Stimulated activated CD8-positive, alpha-beta memory T cell treated with anti-CD3 and anti-CD28 coated beads, Interleukin-15, amount 100 ng/mL, for 4 hours (primary cell): ENCODE measurements around the gene WDFY1.

Experiments
- DNase-seq, 2 donors: peaks; one replicate each; pipeline ENCODE4 v3.0.0-alpha.2; 2020; ENCODE audit warnings: low read depth in 2 of 2

The WDFY1 gene

DNA sequence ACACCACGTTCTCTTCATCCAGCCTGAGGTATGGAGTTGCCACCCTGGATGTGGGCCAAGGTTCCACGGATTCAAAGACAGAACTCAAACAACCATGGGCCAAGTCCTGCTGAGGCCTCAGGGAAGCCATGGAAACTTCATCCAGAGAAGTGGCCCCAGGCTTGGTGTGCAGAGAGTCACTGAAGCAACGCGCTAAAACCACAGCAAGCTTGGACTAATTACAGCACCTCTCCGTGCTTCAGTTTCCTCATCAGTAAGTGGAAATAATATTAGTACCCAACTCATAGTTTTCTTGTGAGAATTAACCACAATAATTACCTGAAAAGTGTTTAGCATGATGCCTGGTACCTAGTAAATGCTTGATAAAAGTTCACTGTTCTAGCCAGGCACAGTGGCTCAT lies 88.6 kb downstream of the WDFY1 start:
- DNase-seq = no peak

DNA sequence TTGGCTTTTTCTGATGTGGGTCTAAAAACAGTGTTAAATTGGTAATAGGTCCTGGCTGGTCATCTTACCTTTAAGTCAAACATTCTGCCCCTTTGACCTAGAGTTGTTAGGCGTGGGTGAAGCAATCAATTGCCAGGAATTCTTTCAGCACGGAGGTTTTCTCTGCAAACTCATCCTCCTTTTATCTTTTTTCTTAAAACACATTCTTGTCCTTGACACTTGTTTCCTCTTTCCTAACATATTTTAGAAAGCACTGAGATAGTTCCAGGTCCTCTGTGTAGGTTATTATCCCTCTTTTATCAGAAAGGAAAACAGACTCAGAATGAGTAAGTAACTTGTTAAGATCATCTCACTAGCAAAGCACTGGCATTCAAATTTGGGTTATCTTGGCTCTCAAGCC lies 89.1 kb downstream of the WDFY1 start:
- no peak for DNase-seq

DNA sequence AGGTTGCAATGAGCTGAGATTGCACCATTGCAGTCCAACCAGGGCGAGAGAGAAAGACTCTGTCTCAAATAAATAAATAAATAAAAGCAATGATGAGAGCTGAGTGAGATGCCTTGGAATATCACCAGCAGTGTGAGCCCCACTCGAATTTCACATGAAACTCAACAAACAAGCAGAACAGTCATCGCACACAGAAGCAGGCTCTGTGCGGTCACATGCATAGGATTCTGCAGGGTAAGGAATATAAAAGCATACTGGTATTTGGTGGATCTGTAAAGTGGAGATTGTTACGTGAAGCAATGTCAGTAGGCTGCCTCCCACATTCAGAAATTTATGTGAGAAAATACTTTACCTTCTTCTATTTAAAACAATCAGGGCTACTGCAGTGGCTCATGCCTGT lies 89.7 kb downstream of the WDFY1 start:
- DNase-seq = no peak

DNA sequence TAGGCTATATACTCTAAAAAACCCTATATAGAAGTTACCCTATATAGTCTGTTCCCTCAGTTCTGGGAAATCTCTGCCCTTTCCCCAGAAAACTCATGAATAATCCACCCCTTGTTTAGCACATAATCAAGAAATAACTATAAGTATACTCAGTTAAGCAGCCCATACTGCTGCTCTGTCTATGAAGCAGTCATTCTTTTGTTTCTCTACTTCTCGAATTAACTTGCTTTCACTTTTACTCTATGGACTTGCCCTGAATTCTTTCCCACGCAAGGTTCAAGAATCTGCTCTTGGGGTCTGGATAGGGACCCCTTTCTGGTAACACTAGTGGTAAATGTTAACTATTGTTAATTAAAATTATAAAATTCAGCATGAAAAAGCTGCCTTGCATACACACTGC lies 90.4 kb downstream of the WDFY1 start:
- DNase-seq = no peak

DNA sequence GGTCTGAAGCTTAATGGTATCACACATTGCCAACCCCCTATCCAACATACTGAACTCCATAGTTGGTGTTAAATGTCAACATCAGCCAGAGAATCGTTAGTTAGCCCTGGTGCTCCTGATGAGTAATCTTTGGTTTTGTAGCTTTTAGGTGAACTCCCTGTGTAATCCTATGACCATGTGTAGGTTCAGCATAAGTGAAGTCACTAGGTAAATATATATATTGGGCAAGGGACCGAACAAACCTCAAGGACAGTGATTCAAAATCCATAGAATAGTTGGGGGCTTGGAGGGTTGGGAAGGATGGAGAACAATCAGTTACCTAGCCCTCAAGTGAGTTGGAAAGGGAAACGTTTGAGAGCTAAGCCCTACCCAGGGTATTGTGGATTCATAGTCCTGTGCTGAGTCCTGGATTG lies 91.7 kb downstream of the WDFY1 start:
- no peak for DNase-seq

DNA sequence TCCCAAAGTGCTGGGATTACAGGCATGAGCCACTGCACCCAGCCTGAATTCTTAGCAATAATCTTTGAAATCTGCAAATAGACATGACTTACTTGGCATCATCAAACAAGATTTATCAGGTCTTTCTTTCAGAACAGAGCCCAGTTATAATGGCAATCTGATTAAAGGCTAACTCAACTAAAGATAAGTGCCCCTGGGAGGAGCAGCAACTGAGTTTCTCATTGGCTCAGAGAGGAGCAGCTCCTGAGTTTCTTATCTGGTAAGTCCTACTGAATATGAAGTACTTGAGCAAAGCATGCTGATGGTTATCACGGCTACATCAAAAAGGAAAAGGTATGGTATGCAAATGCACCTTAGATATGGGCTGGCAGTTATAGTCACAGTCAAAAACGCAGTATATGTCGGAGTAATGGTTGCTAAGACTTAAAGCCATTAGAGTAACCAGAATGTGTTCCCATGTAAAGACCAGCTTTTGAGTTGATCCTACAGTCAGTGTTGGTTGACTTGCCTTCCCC lies 92.8 kb downstream of the WDFY1 start:
- no peak for DNase-seq

DNA sequence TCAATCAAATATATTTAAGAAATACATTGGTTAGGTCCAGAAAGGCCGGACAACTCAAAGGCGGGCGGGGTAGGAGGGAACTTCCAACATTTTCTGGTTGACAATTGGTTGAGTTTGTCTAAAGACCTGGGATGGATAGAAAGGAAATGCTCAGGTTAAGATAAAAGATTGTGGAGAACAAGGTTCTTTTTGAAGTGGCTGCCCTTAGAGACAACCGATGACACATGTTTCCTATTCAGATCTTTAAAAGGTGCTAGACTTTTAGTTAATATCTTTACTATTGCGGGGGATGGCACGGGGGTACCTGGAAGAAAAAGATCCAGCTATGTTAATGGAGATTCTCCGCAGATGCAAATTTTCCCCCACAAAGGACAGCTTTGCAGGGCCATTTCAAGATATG lies 97.7 kb downstream of the WDFY1 start:
- DNase-seq = no peak

DNA sequence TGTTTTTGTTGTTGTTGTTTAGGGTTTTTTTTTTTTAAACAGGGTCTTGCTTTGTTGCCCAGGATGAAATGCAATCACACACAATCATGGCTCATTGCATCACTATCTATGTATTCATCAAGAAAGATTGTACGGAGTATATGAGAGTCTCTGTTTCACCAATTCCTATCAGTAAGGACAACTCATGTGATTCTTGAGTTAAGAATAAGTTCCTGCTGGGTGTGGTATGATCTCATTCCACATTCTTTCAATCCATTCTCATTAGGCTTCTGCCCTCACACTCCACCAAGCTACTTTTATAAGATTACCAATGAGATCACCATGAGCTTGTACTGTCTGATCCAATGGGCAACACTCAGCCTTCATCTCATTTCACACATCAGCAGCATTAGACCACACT lies 98.6 kb downstream of the WDFY1 start:
- DNase-seq = no peak

DNA sequence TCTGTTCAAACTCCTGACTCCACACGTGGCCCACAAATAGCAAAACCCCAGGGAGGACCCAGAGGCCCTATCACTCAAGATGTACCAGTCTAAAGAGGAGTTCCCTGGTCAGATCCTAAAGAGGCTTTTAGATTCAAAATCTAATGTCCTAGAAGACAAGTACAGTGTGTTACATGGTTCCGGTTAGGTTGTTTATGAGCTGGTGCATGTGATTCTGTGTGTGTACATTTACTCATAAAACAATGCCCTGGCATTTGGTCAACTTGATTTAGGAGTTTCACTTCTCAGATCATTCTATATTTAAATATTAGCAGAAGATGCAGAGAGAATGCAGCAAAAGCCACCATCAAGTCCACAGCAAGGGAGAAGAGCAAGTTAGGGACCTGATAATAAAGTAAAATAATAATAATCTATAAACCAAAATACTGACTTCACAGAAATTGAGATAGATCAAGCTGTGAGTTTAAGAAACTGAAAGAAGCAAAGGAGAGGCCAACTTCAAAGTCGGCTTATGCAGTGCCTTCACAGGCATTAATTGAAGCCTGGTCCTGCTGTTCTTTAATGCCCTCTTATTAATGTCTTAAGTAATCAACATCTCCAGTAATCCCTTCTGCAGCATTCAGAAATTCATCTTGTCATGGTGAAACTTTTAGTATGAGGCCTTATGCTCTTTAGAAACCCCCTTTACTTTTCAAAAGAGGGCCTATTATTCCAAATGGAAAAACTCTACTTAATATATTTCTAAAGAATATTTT lies 103.5 kb downstream of the WDFY1 start:
- DNase-seq = no peak

DNA sequence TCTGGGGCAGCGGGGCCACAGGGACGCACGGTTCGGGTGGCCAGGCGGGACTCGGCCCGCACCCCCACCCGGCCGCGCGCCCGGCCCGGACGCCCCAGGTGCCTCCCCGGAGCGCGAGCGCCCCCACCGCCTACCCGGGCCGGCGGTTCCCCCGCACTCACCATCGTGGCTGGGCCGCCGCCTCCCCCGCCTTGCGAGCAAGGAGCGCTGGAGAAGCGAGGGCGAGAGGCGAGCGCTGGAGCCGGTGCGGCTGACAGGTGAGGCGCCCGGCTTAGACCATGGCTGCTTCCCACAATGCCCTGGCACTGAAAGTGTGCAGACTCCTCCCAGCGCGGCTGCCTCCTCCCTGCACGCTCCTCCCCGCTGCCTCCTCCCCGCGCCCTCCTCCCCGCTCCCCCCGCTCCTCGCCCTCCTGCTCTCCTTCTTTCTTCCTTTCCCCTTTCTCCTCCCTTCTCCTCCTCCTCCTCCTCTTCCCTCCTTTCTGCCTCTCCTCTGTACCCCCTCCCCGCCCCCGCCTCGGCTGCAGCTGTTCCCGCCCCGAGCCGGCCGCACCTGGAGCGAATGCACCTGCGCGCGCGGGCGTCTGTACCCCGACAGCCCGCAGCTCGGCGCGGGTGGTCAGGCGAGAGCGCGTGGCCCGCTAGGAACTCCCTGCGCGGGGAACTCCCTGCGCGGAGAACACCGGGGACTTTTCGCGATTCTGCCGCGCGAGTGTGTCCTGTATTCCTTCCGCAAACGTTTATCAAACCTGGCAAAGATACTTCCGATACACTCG lies 107.7 kb downstream of the WDFY1 start, which contains the start of gene AP1S3:
AP1S3 (minus strand) TSS at position 296 of the 775 bp plus-strand sequence; CDS start at position 164, 132 bp downstream.
- DNase-seq = peak; percentile 45 to 49

DNA sequence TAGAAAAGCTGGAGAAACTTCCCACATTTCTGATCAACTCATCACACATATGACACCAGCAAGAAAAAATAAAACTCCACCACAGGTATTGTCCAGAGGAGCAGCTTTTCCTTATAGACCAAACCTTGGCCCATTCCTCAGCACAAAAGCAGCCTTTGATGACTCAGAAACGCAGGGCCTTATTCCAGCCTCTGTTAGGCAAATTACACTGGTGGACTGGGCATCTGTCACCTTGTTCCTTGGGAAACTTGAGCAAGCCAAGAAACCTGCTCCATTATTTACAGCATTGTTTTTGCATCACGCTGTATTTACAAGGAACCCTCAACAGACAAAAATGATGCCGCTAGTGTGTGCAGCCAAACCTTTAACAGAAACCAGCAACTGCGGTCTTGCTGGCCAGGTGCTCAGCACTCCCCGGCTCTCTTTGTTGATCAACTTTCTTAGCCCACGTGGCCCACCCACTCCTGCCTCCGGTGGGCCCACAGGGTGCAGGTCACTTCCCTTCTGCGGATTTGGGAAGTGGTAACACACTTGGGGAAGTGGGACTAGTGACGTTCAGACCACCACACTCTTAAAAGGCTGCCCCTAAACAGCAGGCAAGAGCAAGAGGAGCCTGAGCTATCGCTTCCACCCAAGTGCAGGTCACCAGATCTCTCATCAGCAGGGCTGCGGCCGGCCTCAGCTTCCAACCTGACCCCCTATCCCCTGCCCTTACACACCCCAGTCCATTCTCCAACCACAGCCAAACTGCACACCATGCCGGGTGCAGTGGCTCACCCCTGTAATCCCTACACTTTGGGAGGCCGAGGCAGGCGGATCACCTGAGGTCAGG lies 109.2 kb downstream of the WDFY1 start:
- DNase-seq = no peak

DNA sequence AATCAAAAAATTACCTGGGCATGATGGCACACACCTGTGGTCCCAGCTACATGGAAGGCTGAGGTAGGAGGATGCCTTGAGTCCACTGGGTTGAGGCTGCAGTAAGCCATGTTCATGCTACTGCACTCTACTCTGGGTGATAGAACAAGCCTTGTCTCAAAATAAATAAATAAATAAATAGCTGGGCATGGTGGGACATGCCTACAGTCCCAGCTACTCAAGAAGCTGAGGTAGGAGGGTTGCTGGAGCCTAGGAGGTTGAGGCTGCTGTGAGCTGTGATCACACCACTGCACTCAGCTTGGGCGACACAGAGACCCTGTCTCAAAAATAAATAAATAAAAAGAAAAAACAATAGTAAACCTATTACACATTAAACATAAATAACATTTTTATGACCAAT lies 110.7 kb downstream of the WDFY1 start:
- no peak for DNase-seq

DNA sequence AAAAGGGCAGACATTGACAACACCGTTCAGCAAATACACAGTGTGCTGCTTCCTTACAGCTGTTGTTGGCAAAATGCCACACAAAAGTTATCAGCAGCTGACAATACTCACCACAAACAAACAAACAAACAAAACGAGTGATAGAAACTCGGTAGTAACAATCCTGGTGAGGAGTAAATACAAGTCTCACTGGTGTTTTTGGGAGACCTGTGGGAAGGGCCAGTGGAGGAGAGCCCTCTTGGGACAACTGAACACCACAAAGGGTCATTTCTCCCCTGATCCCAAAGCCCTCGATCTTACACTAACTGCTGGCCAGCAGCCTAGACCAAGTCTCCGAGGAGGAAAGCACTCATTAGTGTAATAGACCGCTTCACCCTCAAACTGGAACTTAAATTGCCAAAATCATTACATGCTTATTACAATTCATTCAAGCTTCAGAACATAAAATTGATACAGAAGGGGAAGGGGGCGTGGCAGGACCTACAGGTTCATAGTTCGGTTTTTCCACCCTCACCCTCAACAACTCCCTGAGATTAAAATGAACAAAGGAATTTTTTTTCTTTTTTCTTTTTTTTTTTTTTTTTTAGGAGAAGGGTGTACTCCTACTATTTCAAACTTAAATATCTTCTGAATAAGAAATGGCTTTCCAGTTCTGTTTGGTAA lies 112.8 kb downstream of the WDFY1 start:
- no peak for DNase-seq

DNA sequence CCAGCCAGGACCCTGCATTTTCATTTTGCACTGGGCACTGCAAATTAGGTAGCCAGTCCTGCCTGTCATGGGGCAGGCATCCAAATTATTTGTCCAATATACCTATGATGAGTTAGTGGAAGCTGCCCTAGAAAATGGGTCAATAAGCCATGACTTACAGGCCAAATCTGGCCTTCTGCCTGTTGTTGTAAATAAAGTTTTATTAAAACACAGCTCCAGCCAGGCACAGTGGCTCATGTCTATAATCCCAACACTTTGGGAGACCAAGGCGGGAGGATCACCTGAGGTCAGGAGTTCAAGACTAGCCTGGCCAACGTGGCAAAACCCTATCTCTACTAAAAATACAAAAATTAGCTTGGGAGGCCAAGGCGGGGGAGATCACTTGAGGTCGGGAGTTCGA lies 116.0 kb downstream of the WDFY1 start:
- no peak for DNase-seq

DNA sequence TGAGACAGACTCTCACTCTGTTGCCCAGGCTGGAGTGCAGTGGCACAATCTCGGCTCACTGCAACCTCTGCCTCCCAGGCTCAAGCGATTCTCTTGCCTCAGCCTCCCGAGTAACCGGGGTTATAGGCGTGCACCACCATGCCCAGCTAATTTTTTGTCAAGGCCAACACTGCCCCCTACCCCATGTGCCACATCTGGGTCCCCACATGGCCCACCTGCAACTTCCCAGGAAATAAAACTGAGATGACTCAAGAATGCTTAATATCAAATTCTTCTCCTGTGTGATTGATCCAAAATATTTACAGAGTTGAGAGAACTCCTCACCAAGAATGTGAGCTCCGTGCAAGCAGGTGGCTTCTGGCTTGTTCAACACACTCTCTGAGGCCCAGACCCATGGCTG lies 116.8 kb downstream of the WDFY1 start:
- no peak for DNase-seq

DNA sequence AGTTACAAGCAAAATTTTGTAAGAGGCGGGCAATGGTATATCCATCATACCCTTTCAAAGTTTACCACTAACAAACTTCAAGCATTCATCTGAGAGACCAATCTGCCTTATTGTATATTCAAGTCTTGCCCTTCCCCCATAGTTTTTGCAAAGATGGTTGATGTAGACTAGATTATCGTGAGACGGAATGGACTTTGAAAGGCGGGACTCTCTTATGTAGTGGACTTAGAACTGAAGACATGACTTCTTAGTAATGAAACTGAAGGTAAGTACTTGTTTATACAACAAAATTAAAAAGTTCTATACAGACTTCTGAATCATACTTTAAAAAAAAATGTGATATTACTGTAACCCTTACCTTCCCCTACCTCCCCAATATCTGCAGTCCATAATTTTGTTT lies 118.1 kb downstream of the WDFY1 start:
- no peak for DNase-seq
